Keratinocyte (primary cell): ENCODE results near the gene LCT. TPM values are rescaled to one million over a fixed set of nuclear protein-coding genes. Genes with fewer than 3 reads are reported as not detected.

Experiments used
- DNase-seq: peaks from one replicate; pipeline ENCODE4 v3.0.0-alpha.2; 2011; ENCODE audit warnings: low read depth, missing footprints, low spot score
- FAIRE-seq: peaks from 2 replicates; lab custom pipeline; 2011; peaks lifted over from hg19 to GRCh38; lab: Jason Lieb, UNC
- H2AFZ ChIP-seq: 2 replicates; pipeline ENCODE4 v1.6.0; 2012; ENCODE audit warnings: low read length, control low read depth, inconsistent platforms; ENCODE audit not compliant: control insufficient read depth
- H3K27ac ChIP-seq: 2 replicates; pipeline ENCODE4 v1.5.1; 2011; ENCODE audit warnings: low read length; ENCODE audit not compliant: control insufficient read depth, insufficient read depth
- H3K27me3 ChIP-seq: 3 replicates; pipeline ENCODE4 v1.6.0; 2011; ENCODE audit warnings: low read length; ENCODE audit not compliant: control insufficient read depth, insufficient read depth; ENCODE audit errors: extremely low read depth
- H3K36me3 ChIP-seq, 2 experiments: 2 replicates in 1 of 2; 3 replicates in 1 of 2; pipeline ENCODE4 v1.5.1; 2011; ENCODE audit warnings: low read length in 2 of 2, mild to moderate bottlenecking in 1 of 2; ENCODE audit not compliant: control insufficient read depth in 2 of 2, insufficient read depth in 2 of 2; ENCODE audit errors: extremely low read depth in 1 of 2
- H3K4me1 ChIP-seq: 3 replicates; pipeline ENCODE4 v1.5.1; 2011; ENCODE audit warnings: low read length; ENCODE audit not compliant: control insufficient read depth, insufficient read depth; ENCODE audit errors: extremely low read depth
- H3K4me2 ChIP-seq: 3 replicates; pipeline ENCODE4 v1.6.0; 2011; ENCODE audit warnings: low read depth, low read length; ENCODE audit not compliant: control insufficient read depth, insufficient read depth; ENCODE audit errors: extremely low read depth
- H3K4me3 ChIP-seq, 3 experiments: fragments of 200-600 bp in 1 of 3; sonication (generic) in 1 of 3; 2 replicates in 2 of 3; 3 replicates in 1 of 3; pipeline ENCODE4 v1.5.1; 2011 to 2016; ENCODE audit warnings: low read length in 3 of 3, mild to moderate bottlenecking in 3 of 3, control low read depth in 2 of 3, inconsistent platforms in 1 of 3, low read depth in 1 of 3, mixed read lengths in 1 of 3, mixed run types in 1 of 3, moderate library complexity in 1 of 3; ENCODE audit not compliant: control insufficient read depth in 2 of 3, insufficient read depth in 2 of 3; ENCODE audit errors: extremely low read depth in 1 of 3
- H3K79me2 ChIP-seq: 2 replicates; pipeline ENCODE4 v1.6.0; 2012; ENCODE audit warnings: low read length; ENCODE audit not compliant: control insufficient read depth, insufficient read depth
- H3K9ac ChIP-seq: 3 replicates; pipeline ENCODE4 v1.6.0; 2011; ENCODE audit warnings: low read length; ENCODE audit not compliant: control insufficient read depth, insufficient read depth; ENCODE audit errors: extremely low read depth
- H3K9me1 ChIP-seq: 3 replicates; pipeline ENCODE4 v1.6.0; 2011; ENCODE audit warnings: low read length; ENCODE audit not compliant: control insufficient read depth, insufficient read depth; ENCODE audit errors: extremely low read depth
- H3K9me3 ChIP-seq: 2 replicates; pipeline ENCODE4 v1.5.1; 2012; ENCODE audit warnings: low read depth, low read length; ENCODE audit not compliant: control insufficient read depth
- H4K20me1 ChIP-seq: 3 replicates; pipeline ENCODE4 v1.6.0; 2011; ENCODE audit warnings: low read length; ENCODE audit not compliant: control insufficient read depth, insufficient read depth; ENCODE audit errors: extremely low read depth
- EZH2 ChIP-seq: IDR thresholded peaks from one replicate; pipeline ENCODE4 v1.6.1; 2012; ENCODE audit warnings: inconsistent platforms, mild to moderate bottlenecking, low read length, moderate library complexity
- dilution Hi-C: fragments of 300-500 bp; cut with MboI; formaldehyde crosslinking; loops from one replicate; pipeline ENCODE4 v1.7.0; 2020; ENCODE audit warnings: low sequenced_read_pairs; ENCODE audit not compliant: extremely low pct_ligation_motif_present
- polyA plus RNA-seq, 5 experiments: library from polyadenylated mRNA; depleted of rRNA in 3 of 5; stranded (reverse) in 3 of 5; stranded (forward) in 1 of 5; unstranded in 1 of 5; fragments of >200 nt; gene quantifications; 1 replicate in 1 of 5; 2 replicates in 3 of 5; 3 replicates in 1 of 5; pipeline versions ENCODE4 v1.2.1 to v1.2.3, GENCODE V29; 2011 to 2012; ENCODE audit warnings: missing spikeins in 2 of 5, low read depth in 1 of 5, low replicate concordance in 1 of 5
- TF ChIP-seq, protein P1 (sequence below), 3 experiments: IDR thresholded peaks in 1 of 3; conservative IDR thresholded peaks in 1 of 3; optimal IDR thresholded peaks in 1 of 3; 2 replicates in 2 of 3; 3 replicates in 1 of 3; pipeline versions ENCODE3 to v1.5.1; 2011; ENCODE audit warnings: low read length in 3 of 3, mild to moderate bottlenecking in 3 of 3, moderate library complexity in 2 of 3, control low read depth in 1 of 3, inconsistent platforms in 1 of 3; ENCODE audit not compliant: insufficient read depth in 2 of 3; ENCODE audit errors: extremely low read depth in 1 of 3

Gene LCT
- polyA plus RNA-seq, 1 donor (not counting 4 experiments of a cell fraction or from before 2014, with no cell fraction given) = 0.01 TPM

DNA sequence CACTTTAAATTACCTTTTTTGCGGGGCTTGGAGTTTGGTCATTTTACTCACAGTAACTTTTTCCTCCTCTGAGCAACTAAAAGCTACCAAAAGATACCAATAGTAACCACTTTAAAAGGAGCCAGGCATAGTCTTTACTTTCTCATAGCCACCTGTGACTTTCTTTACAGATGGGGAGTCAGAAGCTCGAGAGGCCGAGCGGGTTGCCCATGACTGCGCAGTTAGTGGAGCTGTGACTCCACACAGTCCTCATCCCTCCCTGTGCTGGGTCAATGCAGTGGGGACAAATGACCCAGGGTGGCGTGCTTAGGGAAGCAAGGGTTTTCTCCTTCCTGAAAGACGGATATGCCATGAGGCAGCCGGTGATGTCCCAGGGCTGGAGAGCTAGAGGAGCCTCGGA lies 11.9 kb downstream of the LCT start:
- FAIRE-seq (no peak), DNase-seq (no peak)
- no peak overlapping the region for H3K9ac ChIP-seq
- no peaks in the 10 kb centered on the region for H4K20me1 ChIP-seq
- H3K4me2 ChIP-seq = no peak overlapping the region
- TF ChIP-seq, protein P1, sequence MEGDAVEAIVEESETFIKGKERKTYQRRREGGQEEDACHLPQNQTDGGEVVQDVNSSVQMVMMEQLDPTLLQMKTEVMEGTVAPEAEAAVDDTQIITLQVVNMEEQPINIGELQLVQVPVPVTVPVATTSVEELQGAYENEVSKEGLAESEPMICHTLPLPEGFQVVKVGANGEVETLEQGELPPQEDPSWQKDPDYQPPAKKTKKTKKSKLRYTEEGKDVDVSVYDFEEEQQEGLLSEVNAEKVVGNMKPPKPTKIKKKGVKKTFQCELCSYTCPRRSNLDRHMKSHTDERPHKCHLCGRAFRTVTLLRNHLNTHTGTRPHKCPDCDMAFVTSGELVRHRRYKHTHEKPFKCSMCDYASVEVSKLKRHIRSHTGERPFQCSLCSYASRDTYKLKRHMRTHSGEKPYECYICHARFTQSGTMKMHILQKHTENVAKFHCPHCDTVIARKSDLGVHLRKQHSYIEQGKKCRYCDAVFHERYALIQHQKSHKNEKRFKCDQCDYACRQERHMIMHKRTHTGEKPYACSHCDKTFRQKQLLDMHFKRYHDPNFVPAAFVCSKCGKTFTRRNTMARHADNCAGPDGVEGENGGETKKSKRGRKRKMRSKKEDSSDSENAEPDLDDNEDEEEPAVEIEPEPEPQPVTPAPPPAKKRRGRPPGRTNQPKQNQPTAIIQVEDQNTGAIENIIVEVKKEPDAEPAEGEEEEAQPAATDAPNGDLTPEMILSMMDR (optimal IDR thresholded peaks at IDR 0.05 in 1 of 3, IDR thresholded peaks at IDR 0.05 in 1 of 3, conservative IDR thresholded peaks at IDR 0.05 in 1 of 3; ENCODE audit: extremely low read depth in 1 of 3, insufficient read depth in 2 of 3, low read length in 3 of 3) = no peak
- TF ChIP-seq EZH2 = no peak
- H3K9me1 ChIP-seq = no peaks in the 10 kb centered on the region
- no peak overlapping the region for H3K4me3 ChIP-seq
- no peaks in the 10 kb centered on the region for H3K79me2 ChIP-seq
- no peaks in the 10 kb centered on the region for H3K4me1 ChIP-seq
- no peak overlapping the region for H3K27ac ChIP-seq
- H2AFZ ChIP-seq = no peak overlapping the region
- H3K27me3 ChIP-seq = no peaks in the 10 kb centered on the region
- dilution Hi-C loops = no loop called here
- no peaks in the 10 kb centered on the region for H3K36me3 ChIP-seq
- H3K9me3 ChIP-seq = no peaks in the 10 kb centered on the region

DNA sequence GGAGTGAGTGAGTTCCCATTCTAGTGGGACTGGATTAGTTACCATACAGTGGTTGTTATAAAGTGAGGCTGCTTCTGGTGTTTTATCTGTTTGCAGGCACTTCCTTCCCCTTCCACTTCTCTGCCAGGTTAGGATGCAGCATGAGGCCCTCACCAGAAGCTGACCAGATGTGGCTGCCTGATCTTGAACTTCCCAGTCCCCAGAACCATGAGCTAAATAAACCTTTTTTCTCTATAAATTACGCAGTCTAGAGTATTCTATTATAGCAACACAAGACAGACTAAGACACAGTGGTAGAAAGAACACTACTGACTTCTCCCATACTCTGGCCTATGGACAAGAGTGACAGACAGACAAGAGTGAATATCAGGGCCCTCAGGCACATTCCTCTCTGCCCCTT lies 14.1 kb downstream of the LCT start:
- TF ChIP-seq EZH2 = no peak
- TF ChIP-seq, protein P1 (optimal IDR thresholded peaks at IDR 0.05 in 1 of 3, IDR thresholded peaks at IDR 0.05 in 1 of 3, conservative IDR thresholded peaks at IDR 0.05 in 1 of 3; ENCODE audit: extremely low read depth in 1 of 3, insufficient read depth in 2 of 3, low read length in 3 of 3) = no peak
- Histone ChIP-seq H3K4me3 (no peak overlapping the region), H3K27me3 (no peaks in the 10 kb centered on the region), H3K79me2 (no peaks in the 10 kb centered on the region), H3K9me3 (no peaks in the 10 kb centered on the region), H3K36me3 (no peaks in the 10 kb centered on the region), H3K4me2 (no peak overlapping the region), H2AFZ (no peak overlapping the region), H4K20me1 (no peaks in the 10 kb centered on the region), H3K9ac (no peak overlapping the region), H3K9me1 (no peaks in the 10 kb centered on the region), H3K4me1 (no peaks in the 10 kb centered on the region), H3K27ac (no peak overlapping the region)
- dilution Hi-C loops = no loop called here
- no peak for DNase-seq
- FAIRE-seq = no peak
